Sigmoid colon (tissue), 7 donors: ENCODE results near the gene DLX5. TPM values are rescaled to one million over a fixed set of nuclear protein-coding genes. Genes with fewer than 3 reads are reported as not detected.

Source experiments
- DNase-seq: peaks from one replicate; pipeline ENCODE4 v3.0.0-alpha.2; 2019
- H3K27ac ChIP-seq, 4 donors: fragments of 200-600 bp; sonication (generic); one replicate each; pipeline ENCODE4 v1.5.1; 2016 to 2019; ENCODE audit warnings: mild to moderate bottlenecking in 1 of 4
- H3K27me3 ChIP-seq, 3 donors: fragments of 200-600 bp; sonication (generic); one replicate each; pipeline ENCODE4 v1.5.1; 2019; ENCODE audit warnings: mild to moderate bottlenecking in 1 of 3
- H3K36me3 ChIP-seq, 4 donors: fragments of 200-600 bp; sonication (generic); one replicate each; pipeline ENCODE4 v1.5.1; 2016 to 2019
- H3K4me1 ChIP-seq, 4 donors: fragments of 200-600 bp; sonication (generic); one replicate each; pipeline ENCODE4 v1.5.1; 2017 to 2019
- H3K4me3 ChIP-seq, 4 donors: fragments of 200-600 bp; sonication (generic); one replicate each; pipeline ENCODE4 v1.5.1; 2017 to 2019; ENCODE audit warnings: mild to moderate bottlenecking in 2 of 4, moderate library complexity in 1 of 4
- H3K9me3 ChIP-seq, 4 donors: fragments of 200-600 bp in 3 of 4; sonication (generic) in 3 of 4; one replicate each; pipeline versions ENCODE4 v1.5.1 to v1.6.1; 2013 to 2019
- EP300 ChIP-seq, 4 donors: sonication (generic); formaldehyde crosslinking; IDR thresholded peaks; one replicate each; pipeline ENCODE4 v1.6.1; 2017; ENCODE audit warnings: antibody characterized with exemption in 4 of 4
- POLR2A ChIP-seq, 2 donors: fragments of 450-650 bp; IDR thresholded peaks; one replicate each; pipeline ENCODE4 v1.6.1; 2016; ENCODE audit warnings: antibody characterized with exemption in 2 of 2, mild to moderate bottlenecking in 2 of 2, moderate library complexity in 2 of 2
- POLR2AphosphoS5 ChIP-seq, 4 donors: sonication (generic); formaldehyde crosslinking; IDR thresholded peaks; one replicate each; pipeline ENCODE4 v1.6.1; 2017; ENCODE audit warnings: antibody characterized with exemption in 4 of 4
- WGBS, 2 donors: extraction: QIAGEN DNeasy Blood & Tissue Kit; methylation state at CpG; one replicate each; pipeline ENCODE4 v1.1.7; 2013; 5-methylcytosine and 5-hydroxymethylcytosine counted together
- intact Hi-C: fragments of 100-400 bp; cut with DNase I; formaldehyde crosslinking; loops from one replicate; pipeline ENCODE4 v1.15.1; 2023
- polyA plus RNA-seq, 3 donors: library from polyadenylated mRNA; stranded (reverse); fragments of 200-250 nt; gene quantifications; one replicate each; pipeline ENCODE4 v1.2.3, GENCODE V29; 2013
- total RNA-seq, 4 donors: library from RNA; depleted of rRNA; stranded (reverse); fragments of >200 nt; gene quantifications; one replicate each; pipeline ENCODE4 v1.1.0, GENCODE V29; 2016
- TF ChIP-seq, protein P1 (sequence below), 4 experiments: fragments of 450-650 bp in 3 of 4; fragments of 200-600 bp in 1 of 4; IDR thresholded peaks; one replicate each; pipeline ENCODE4 v1.5.1; 2016 to 2019; ENCODE audit warnings: antibody characterized with exemption in 4 of 4, mild to moderate bottlenecking in 3 of 4, moderate library complexity in 2 of 4
- donor health status: healthy with polysubstance abuse.
- donor health status: Bipolar disorder and iron deficiency.
- donor health status: healthy.

The DLX5 gene
- total and polyA plus RNA-seq, 7 donors = 0.10 to 0.71 (median 0.41) TPM; not detected in 4

DNA sequence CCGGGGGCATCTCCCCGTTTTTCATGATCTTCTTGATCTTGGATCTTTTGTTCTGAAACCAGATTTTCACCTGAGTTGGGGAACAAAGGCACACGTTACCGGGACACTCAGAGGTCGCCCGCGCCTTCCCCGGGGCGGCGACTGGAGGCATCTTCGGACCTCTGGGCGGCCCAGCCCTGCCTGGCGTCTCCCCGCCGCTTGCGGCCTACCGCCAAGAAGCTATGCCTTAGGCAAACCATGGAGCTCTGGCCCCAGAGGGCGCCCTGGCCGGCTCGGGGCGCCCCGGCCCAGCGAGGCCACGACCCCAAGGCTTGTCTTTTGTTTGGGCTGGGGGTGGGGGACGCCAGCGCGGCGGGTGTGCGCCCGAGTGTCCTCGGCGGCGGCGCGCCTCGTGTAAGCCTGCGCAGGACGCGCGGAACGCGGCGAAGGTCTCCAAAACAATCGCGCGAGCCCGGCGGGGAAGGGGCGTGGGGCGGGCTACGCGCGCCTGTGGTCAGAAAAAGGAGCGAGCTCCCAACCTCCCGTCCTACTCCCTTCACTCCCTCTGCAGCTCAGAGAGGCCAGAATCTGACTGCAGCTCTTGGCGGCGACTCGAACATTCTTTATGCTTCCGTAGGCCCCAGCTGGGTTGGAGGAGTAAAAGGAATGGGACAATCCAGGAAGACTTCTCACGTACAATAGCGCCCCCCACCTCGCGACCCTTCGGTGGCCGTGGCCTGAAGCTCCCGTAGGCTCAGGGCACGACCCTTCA, 3.5 kb downstream of the DLX5 start:
- Histone ChIP-seq H3K36me3 (no peaks in the 10 kb centered on the region), H3K4me1 (peaks cover 0 to 66% (median 53%) of the 10 kb centered on the region in 4 donors), H3K4me3 (no peak overlapping the region), H3K9me3 (no peaks in the 10 kb centered on the region), H3K27me3 (peaks cover 76 to 100% (median 99%) of the 10 kb centered on the region in 3 donors), H3K27ac (no peak overlapping the region)
- no peak for TF ChIP-seq POLR2A (IDR thresholded peaks at IDR 0.05)
- intact Hi-C loops = loop anchor here (10.0 kb wide), 1 partner anchor 606 kb away; no protein-coding TSS in a partner anchor
- WGBS, 2 donors = 5 to 18% methylated on average over 67 of the region's 67 CpGs
- no peak for DNase-seq

- intact Hi-C loops = loop anchor here (10.0 kb wide), 1 partner anchor 606 kb away; no protein-coding TSS in a partner anchor
- TF ChIP-seq, protein P1, sequence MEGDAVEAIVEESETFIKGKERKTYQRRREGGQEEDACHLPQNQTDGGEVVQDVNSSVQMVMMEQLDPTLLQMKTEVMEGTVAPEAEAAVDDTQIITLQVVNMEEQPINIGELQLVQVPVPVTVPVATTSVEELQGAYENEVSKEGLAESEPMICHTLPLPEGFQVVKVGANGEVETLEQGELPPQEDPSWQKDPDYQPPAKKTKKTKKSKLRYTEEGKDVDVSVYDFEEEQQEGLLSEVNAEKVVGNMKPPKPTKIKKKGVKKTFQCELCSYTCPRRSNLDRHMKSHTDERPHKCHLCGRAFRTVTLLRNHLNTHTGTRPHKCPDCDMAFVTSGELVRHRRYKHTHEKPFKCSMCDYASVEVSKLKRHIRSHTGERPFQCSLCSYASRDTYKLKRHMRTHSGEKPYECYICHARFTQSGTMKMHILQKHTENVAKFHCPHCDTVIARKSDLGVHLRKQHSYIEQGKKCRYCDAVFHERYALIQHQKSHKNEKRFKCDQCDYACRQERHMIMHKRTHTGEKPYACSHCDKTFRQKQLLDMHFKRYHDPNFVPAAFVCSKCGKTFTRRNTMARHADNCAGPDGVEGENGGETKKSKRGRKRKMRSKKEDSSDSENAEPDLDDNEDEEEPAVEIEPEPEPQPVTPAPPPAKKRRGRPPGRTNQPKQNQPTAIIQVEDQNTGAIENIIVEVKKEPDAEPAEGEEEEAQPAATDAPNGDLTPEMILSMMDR (IDR thresholded peaks at IDR 0.05) = no peak
- TF ChIP-seq POLR2AphosphoS5 (IDR thresholded peaks at IDR 0.05) (no peak), POLR2A (IDR thresholded peaks at IDR 0.05) (no peak)
- DNase-seq = no peak
- 9 to 20% methylated on average over 17 of the region's 17 CpGs for WGBS, 2 donors
- Histone ChIP-seq H3K36me3 (no peaks in the 10 kb centered on the region), H3K27ac (no peak overlapping the region), H3K27me3 (peaks cover 73 to 100% (median 100%) of the 10 kb centered on the region in 3 donors), H3K4me3 (no peak overlapping the region), H3K4me1 (peaks cover 0 to 61% (median 50%) of the 10 kb centered on the region in 4 donors), H3K9me3 (no peaks in the 10 kb centered on the region)
Measured at GRCh38 chr7:97020601-97020995, 4.0 kb downstream of the DLX5 start.

- H3K36me3 ChIP-seq = no peaks in the 10 kb centered on the region
- TF ChIP-seq, protein P1 (IDR thresholded peaks at IDR 0.05) = no peak
- TF ChIP-seq POLR2AphosphoS5 (IDR thresholded peaks at IDR 0.05) = no peak
- TF ChIP-seq EP300 (IDR thresholded peaks at IDR 0.05) = no peak
- TF ChIP-seq POLR2A (IDR thresholded peaks at IDR 0.05) = no peak
- H3K4me3 ChIP-seq = no peak overlapping the region
- no peak overlapping the region for H3K27ac ChIP-seq
- DNase-seq = no peak
- intact Hi-C loops = loop anchor here (10.0 kb wide), 1 partner anchor 605 kb away; no protein-coding TSS in a partner anchor
- H3K4me1 ChIP-seq = peaks cover 0 to 57% (median 46%) of the 10 kb centered on the region in 4 donors
- peaks cover 66 to 100% (median 100%) of the 10 kb centered on the region in 3 donors for H3K27me3 ChIP-seq
- WGBS, 2 donors = 13 to 18% methylated on average over 5 of the region's 5 CpGs
- no peaks in the 10 kb centered on the region for H3K9me3 ChIP-seq
Measured at GRCh38 chr7:97019710-97020225, 4.9 kb downstream of the DLX5 start.

DNA sequence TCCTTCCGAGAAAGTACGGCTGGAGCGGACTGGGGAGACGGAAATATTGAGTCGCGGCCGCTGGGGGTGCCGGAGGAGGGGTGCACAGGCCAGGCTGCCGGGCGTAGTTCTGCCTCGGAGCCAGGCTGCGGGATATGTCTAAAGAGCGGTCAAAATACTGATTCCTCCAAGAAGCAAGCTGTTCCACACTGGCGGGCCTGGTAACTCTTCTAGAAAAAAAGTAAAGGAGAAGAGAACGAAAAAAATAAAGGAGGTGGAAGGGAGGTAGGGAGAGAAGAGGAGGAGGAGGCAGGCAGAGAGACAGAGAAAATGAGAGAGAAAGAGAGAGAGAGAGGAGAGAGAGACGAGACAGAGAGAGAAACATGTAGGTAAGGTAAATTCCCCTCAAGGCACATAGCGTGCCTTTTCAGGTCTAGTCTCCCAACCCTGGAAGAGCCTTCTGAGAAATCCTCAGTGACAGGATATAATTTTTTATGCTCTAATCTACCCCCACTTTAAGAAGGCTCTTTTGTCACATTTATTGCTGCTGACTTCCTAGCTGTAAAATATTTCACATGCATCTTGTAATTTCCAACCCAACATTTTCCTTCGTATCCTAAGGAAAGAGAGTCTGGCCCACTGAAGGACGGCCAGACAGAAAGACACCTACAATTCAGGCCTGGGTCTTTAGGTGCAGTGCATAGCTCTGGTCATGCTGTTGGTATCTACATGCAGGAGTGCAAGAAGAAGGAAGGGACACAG, 5.7 kb downstream of the DLX5 start:
- TF ChIP-seq, protein P1 (IDR thresholded peaks at IDR 0.05) = no peak
- TF ChIP-seq POLR2AphosphoS5 (IDR thresholded peaks at IDR 0.05) (no peak), POLR2A (IDR thresholded peaks at IDR 0.05) (no peak), EP300 (IDR thresholded peaks at IDR 0.05) (no peak)
- DNase-seq = no peak
- intact Hi-C loops = no loop called here
- Histone ChIP-seq H3K27ac (no peak overlapping the region), H3K4me3 (no peak overlapping the region), H3K36me3 (no peaks in the 10 kb centered on the region), H3K4me1 (peaks cover 0 to 49% (median 38%) of the 10 kb centered on the region in 4 donors), H3K9me3 (no peaks in the 10 kb centered on the region), H3K27me3 (peaks cover 58 to 100% (median 99%) of the 10 kb centered on the region in 3 donors)
- 8 to 14% methylated on average over 19 of the region's 19 CpGs for WGBS, 2 donors

GRCh38 chr7:97018126-97018601, 6.5 kb downstream of the DLX5 start:
- WGBS, 2 donors = 5 to 15% methylated on average over 22 of the region's 22 CpGs
- no peak for DNase-seq
- Histone ChIP-seq H3K9me3 (no peaks in the 10 kb centered on the region), H3K4me1 (peaks cover 0 to 44% (median 32%) of the 10 kb centered on the region in 4 donors), H3K27me3 (peaks cover 53 to 100% (median 98%) of the 10 kb centered on the region in 3 donors), H3K4me3 (no peak overlapping the region), H3K36me3 (no peaks in the 10 kb centered on the region), H3K27ac (no peak overlapping the region)
- TF ChIP-seq POLR2AphosphoS5 (IDR thresholded peaks at IDR 0.05) (no peak), POLR2A (IDR thresholded peaks at IDR 0.05) (no peak), EP300 (IDR thresholded peaks at IDR 0.05) (no peak)
- TF ChIP-seq, protein P1 (IDR thresholded peaks at IDR 0.05) = no peak
- intact Hi-C loops = no loop called here
